Fibroblast of the aortic adventitia (primary cell): ENCODE measurements around the gene BRME1. TPM values are rescaled to one million over a fixed set of nuclear protein-coding genes. Genes with fewer than 3 reads are reported as not detected.
A peak's percentile ranks its signal among the peaks of the same experiment; 100 is the strongest.

Experiments
- DNase-seq: peaks from one replicate; pipeline ENCODE4 v3.0.0-alpha.2; 2010; ENCODE audit warnings: low read depth
- H3K4me3 ChIP-seq: 2 replicates; pipeline ENCODE4 v1.5.1; 2011; ENCODE audit warnings: low read depth, mild to moderate bottlenecking, control low read depth, low read length, moderate library complexity
- CTCF ChIP-seq: IDR thresholded peaks from 2 replicates; pipeline ENCODE4 v1.5.1; 2011; ENCODE audit warnings: mild to moderate bottlenecking, low read length, control low read depth, inconsistent platforms; ENCODE audit not compliant: insufficient read depth
- total RNA-seq: library from RNA; depleted of rRNA; stranded (reverse); fragments of >200 nt; gene quantifications from 2 replicates; pipeline ENCODE4 v1.2.3, GENCODE V29; 2012; ENCODE audit warnings: low replicate concordance

The BRME1 gene
- total RNA-seq, 1 donor, result 1.8 TPM

GRCh38 chr19:13946414-13946813 lies 40.5 kb upstream of the BRME1 start:
- no peak for DNase-seq
- TF ChIP-seq CTCF, result no peak
- no peak overlapping the region for H3K4me3 ChIP-seq

DNA sequence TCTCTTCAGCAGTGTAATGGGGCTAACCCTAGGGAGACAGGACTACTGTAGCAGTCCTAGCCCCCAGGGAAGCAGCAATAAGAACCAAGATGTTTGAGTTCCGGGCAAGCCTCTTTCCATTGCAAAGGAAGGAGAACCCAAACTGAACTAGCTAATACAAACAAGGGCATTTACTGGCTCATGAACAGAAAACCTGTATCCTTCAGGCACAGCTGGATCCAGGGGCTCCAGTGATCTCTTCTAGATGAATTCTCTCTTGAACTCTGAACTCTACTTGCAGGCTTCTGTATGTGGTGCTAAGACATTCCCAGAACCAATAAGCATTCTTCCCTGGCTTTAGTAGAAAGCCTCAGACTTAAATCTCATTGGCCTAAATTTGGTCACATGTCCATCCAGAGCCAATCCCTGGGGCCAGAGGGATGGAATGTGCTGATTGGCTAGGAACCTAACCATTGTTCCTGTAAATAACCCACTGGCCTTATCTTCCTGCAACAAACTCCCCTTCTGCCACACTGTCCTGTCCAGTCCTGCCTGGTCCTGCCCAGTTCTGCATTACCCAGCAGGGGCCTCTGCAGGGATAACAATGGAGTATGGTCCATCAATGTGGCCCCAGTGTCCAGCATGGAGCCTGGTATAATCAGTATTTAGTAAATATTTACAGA lies 36.2 kb upstream of the BRME1 start:
- no peak for DNase-seq
- no peak overlapping the region for H3K4me3 ChIP-seq
- no peak for TF ChIP-seq CTCF

DNA sequence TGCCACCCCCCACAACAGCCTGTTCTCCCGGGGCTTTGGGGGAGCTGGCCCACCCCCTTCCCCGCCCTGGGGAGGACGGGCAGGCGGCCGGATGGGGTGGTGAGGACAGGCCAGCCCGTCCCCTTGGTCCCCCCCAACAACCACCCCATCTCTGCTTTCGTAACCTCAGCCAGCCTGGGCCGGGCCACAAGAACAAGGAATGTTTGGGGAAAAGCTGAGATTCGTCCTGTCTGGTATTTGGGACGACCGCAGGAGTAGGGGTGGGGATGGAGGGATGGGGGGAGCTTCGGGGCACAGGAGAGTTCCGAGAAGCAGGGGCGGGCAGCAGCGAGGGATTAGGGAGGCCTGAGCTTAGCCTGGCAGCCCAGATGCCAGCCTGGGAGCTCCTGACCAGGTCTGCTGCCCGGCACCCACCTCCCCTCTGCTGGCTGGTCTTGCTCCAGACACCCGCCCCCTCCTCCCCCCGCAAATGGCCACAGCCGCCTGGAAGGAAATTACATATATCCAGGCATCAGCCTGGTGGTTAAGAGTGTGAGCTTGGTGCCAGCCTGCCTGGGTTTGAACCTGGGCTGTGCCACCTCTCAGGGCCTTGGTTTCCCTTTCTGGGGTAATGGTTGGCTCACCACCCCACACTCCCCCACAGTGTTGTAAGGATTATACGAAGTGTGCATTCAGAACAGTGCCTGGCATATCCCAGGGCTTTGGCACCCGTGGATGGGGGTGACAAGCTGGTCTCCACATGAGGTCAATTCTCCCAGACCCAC lies 32.6 kb upstream of the BRME1 start, which contains the start of gene PODNL1:
PODNL1 (minus strand) TSS at position 117 of the 764 bp plus-strand sequence. CDS start 236 bp downstream, outside the sequence.
- DNase-seq, result peak; percentile 78
- TF ChIP-seq CTCF, result no peak
- H3K4me3 ChIP-seq, result peak within 1 kb of the TSS; percentile 66

GRCh38 chr19:13937479-13938300 lies 31.8 kb upstream of the BRME1 start:
- TF ChIP-seq CTCF, result no peak
- H3K4me3 ChIP-seq, result peak overlapping the region; percentile 66
- no peak for DNase-seq

DNA sequence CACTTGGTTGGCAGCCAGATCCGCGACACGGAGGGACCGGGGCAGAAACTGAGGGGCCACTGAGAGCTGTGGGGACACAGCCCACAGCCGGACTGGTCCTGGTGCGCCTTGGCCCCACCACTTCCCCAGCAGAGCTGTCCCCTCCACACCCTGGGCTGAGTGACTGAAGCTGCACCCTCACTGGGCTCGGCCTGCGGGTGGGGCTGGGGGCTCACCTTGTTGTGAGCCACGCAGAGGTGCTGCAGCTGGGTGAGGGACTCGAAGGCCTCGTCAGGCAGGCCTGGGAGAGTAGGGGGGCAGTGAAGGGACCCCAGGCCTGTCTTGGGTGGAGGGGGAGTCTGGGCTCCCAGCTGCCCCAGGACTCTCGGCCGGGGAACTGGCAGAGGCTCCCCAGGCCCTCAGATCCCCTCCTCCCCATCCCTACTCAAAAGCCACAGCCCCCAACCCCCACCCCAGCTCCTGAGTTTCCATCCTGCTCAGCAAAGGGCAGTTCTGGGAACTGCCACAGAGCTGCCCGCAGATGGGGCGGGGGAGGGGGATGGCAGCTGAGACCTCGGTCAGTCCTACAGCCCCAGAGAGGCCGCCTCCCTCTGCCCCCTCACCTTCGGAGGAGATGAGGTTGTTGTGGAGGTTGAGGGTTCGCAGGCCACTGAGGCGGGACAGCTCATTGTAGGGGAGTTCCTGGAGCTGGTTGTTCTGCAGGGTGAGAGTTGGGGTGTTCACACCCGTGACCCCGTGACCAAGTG lies 30.0 kb upstream of the BRME1 start:
- TF ChIP-seq CTCF, result no peak
- no peak overlapping the region for H3K4me3 ChIP-seq
- no peak for DNase-seq

GRCh38 chr19:13934785-13935109 lies 28.8 kb upstream of the BRME1 start:
- no peak for TF ChIP-seq CTCF
- no peak overlapping the region for H3K4me3 ChIP-seq
- DNase-seq, result no peak
